Stimulated activated CD4-positive, alpha-beta T cell treated with anti-CD3 and anti-CD28 coated beads, Interleukin-4, amount 100 ng/mL, for 1 hour (primary cell): ENCODE results near the gene EDIL3.
A peak's percentile ranks its signal among the peaks of the same experiment; 100 is the strongest.

Experiments used
- DNase-seq: peaks from one replicate; pipeline ENCODE4 v3.0.0-alpha.2; 2020

Gene EDIL3

DNA sequence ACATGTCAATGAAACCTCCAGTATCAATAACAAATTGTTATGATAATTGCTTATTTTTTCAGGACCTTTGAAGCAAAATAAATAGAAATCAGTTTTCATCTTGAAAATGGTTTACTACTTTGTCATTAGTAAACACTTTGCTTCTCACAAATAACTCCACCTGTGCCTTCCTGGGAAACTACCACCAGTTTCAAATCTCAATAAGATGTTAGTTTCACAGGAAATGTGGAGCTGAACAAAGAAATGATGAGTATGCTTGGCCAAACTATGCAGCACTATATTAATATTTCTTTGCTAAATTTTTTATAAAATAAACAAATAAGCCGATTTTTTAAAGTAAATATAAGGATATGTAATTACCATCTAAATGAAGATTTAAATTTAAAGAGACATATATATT lies 442.5 kb downstream of the EDIL3 start:
- no peak for DNase-seq

DNA sequence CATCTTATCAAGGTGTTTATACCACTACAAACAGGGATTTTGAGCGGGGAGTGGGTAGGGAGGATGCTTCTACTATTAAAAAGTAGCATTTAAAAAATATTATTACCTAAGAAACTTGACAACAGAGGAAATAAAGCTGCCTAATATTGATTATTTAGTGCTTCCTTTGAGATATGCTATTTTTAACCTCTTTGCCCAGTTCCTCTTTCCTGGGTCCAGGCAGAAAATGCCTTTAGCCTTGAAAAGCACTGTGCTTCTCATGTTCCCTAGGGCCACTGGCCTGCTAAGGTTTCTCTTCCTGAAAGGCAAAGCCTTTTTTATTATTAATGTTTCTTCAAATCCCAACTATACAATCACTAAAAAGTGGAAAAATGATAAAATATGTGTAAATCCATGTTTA lies 446.8 kb downstream of the EDIL3 start:
- DNase-seq = no peak

DNA sequence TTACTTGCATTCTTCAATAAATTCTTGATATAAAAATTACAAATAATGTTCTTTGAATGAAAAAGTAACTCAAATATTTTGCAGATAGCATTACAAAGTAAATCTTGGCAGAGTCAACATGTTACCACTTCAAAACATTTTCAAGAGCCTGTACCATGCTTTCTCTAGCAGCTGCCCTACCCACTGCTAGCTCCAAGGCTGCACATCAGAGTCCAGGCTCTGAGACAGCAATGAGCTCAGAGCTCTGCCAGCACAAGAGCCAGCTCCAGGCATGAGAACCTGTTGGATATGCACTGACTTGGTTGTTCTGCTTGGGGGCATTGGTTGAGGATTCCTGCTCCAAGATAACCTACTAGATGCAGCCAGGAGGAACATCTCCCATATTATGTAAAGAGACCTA lies 452.7 kb downstream of the EDIL3 start:
- no peak for DNase-seq

DNA sequence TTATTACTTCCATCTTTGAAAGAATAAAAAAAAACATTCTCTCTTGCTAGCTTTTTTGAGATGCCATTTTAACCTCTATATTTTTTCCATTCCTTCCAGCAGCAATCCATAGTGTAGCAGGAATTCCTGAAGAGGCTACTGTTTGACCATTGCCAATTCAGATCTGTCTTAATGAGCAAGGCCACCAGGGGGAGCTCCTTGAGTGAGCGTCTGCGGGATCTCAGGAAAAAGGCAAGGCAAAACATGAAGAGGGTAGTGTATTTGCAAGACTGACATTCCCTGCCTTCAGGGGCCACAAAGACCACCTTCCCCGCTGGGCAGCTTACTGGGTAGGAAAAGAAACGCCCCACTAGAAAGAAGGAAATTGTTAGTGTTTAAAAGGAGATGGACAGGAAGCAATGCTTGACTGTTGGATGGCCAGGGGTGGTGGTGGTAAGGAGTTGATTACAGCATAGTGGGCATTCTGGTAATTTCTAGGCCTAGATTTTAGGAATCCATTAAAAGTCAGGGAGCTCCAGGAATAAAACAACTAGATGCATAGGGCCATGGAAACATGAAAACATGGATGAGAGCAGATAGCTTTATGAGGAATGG lies 457.4 kb downstream of the EDIL3 start:
- peak; percentile 12 for DNase-seq

DNA sequence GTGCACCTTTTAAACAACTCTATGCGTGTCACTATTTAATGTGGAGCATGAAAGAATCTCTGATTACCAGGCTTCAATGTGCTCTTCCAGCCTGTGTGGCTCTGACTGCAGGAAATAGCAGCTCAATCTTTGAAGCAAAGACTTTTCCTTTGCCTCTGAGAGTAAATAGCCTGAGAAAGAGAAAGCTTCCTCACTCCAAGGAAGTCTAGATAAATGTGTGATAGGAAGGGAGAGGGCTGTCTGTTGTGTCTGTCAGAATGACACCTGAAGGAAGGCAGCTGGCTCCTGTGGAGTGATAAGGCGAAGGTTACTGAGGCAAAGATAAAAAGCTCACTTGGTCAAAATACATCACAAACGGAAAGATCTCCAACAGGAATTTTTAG lies 458.7 kb downstream of the EDIL3 start:
- no peak for DNase-seq

DNA sequence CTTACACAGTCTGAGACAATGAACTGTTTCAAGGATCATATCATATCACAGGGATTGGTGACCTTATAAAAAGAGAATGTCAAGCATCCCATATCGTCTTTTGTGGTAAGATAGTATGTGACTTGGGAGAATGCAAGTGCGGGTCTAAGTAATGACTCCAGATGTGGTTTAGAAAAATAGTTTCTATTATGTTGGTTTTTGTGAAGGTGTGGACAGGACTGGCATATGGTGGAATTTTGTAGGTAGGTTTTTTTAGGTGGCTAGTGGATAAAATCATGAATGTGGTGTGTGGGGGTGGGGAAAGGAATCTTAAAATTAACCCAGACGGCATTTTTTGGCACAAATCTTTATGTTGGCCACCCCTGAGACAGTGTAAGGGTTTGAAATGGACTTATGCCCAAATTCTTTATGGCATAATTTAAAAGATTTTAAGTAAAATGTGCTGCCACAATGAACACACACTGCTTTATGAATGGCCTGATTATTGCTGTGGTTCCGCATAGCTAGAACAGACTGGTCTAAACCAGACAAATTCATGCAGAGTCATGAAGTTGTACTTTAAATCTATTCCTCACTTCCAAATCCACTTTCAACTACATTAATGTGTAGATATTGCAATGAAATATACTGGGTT lies 459.2 kb downstream of the EDIL3 start:
- DNase-seq = no peak

DNA sequence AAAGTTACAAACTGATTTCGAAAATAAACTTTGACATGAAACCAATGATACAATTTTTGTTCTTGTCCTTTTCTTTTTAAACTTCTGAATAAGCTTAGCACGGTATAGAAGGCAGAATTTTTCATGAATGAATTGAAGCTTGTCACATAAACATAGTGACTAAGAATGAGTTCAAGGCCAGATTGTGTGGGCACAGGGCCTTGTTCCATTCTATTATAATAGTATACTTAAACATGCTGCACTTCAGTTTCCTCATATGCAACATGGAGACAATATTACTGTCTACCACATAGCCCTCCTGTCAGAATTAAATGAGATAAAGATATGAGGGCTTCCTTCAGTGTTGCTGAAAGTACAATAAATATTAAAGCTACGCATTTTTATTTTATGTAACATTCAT lies 459.8 kb downstream of the EDIL3 start:
- DNase-seq = no peak

DNA sequence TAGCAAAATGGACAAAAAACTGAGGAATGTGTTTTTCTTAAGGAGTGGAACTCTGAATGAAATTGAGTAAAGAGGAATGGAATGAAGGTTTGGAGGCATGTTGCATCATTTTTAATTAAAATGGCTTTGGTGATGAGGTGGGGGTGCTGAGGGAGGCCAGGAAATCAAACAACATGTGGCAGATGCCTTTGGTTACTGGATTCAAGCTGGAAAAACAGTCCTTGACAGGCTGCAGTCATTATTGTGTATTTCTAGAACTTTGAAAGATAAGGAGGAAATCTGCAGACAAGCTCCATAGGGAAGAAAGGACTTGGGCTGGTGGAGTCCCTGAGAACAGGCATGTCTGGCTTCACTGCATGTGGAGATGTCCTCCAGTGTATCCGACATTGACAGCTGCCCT lies 460.5 kb downstream of the EDIL3 start:
- DNase-seq = no peak

DNA sequence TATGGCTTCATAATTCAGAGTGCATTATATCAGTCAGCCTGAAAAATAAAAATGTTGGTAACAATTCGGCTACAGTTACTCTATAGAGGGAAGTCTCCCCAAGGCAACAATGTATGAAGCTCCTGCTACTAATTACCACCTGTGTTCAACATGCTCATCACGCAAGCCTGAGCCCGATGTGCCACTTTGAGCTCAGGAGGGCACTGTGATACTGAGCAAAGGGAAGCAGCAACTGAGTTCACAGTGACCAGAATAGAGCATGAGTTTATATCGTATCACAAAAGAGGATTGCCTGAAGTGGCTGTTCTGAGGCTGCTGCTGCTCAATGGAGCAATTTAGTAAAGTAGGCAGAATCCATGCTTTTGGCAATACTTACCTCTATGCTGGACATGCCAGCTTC lies 462.0 kb downstream of the EDIL3 start:
- DNase-seq = no peak

DNA sequence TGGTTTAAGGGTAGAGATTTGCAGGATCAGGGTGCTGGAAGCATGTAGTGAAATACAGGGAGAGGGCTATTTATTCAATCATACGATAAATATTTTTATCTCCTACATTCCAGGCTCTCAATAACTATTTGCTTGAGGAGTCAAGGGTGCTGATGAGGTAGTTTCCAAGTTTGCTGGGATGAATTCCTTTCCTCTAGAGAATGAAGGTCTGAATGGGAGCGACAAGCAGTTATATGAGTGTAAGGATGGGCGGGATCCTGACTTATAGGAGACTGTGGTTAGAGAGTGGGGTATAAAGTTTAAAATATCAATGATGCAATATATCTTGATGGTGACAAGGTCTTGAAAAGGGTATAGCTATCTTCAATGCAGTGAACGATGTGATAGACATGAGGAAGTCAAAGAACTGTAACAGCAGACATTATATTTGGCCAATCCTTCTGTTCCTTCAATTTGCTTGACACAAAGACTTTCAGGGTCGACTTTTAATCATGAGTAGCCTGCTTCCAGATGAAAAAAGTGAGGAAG lies 462.9 kb downstream of the EDIL3 start:
- DNase-seq = no peak

DNA sequence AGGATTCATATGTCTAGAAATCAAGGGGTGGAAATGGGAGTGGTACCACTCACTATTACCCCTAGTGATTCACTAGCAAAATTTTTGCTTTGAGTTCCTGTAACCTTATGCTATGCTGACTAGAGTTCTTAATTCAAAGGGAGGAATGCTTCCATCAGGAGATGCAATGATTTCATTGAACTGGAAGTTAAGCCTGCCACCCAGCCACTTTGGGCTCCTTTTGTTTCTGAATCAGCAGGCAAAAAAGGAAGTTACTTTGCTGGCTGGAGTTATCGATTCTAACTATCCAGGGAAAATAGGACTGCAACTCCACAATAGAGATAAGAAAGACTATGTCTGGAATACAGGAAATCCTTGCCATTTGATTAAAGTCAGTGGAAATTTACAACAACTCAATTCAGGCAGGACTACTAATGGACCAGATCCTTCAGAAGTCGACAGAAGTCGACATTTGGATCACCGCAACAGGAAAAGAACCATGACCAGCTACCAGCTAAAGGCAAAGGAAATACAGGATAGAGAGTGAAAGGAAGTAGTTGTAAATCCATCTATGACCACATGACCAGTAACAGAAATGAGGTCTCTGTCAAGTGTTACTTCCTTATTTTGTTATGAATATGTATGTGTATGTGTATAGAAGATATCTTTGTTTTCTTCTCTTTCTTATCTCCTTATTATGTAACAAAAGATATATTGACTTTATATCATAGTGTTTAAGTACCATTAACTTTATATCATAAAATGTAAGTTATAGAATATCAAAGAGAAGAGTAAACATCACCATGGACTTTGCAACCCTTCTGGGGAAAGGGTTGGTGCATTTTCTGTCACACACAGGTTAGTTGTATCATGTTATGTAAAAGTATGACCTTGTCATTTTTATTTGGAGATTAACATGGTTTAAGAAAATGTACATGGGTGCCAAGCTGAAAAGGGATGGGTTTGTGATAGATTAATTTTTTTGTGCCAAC lies 465.3 kb downstream of the EDIL3 start:
- DNase-seq = no peak

DNA sequence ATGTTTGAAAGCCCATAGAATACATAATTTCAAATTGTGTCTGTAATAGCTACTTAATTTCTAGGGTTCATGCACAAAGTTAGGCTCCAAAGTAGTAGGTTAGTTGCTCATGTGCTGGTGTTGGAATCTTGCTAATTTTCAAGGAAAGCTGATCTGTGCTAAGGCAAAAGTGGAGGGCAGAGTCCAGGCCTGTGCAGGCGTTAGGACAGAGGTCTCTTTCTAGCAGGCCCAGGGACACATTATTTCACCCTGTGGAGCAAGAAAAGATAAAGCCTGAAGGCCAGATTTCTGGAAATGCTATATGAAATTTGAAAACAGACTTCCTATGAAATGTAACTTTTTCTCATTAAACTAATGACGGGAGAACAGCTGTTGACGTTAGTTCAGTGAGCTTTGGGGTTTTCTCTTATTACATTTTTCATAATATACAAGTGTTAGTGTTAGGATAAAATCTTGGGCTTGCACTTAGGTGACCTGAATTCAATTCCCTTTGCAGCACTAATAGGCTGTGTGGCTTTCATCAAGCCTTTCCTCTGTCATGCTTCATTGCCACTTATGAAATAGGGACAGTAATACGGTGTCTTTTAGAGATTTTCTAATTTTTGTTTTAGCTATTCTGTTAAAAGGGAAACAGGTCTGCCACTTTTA lies 467.3 kb downstream of the EDIL3 start:
- DNase-seq = no peak

DNA sequence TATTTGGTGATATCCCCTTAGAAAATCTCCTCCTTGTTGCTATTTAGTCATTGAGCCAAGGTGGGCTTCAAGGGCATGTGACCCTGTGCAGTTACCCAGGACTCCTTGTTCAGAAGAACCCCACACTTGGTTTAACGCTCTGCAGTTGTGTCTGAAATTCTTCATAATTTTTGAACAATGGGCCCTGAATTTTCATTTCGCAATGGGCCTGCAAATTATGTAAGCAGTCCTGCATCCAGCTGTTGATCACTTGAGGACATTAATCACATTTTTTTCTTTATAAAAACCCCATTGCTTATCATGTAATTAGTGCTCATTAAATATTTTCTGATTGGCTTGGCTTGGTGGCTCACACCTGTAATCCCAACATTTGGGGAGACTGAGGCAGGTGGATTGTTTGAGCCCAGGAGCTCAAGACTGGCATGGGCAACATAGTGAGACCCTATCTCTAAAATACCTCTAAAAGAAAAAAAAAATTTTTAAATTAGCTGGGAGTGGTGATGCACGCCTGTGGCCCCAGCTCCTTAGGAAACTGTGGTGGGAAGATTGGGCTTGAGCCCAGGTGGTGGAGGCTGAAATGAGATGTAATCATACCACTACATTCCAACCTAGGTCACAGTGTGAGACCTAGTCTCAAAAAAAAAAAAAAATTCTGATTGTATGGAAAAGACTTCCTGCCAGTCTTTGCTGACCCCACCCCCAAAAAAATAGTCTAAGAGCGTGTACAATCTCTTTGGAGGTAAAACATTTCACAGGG lies 469.8 kb downstream of the EDIL3 start:
- DNase-seq = no peak

DNA sequence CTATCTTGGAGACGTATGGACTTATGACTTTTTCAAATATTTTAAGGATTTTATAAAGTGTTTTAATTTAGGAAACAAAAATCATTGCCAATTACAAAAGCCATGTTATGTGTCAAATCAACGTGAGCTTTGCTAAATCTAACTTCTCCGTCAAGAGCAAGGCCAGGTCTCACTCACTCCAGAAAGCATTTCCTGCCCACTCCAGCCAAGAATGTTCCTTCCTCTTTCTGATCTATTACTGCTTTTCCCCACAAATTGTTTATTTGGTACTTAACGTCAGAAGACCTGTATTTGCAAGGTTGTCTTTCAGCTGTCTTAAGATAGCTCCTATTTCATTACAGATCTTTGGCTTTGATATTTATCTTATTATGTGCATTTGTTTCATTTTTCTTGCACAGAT lies 470.5 kb downstream of the EDIL3 start:
- DNase-seq = no peak

DNA sequence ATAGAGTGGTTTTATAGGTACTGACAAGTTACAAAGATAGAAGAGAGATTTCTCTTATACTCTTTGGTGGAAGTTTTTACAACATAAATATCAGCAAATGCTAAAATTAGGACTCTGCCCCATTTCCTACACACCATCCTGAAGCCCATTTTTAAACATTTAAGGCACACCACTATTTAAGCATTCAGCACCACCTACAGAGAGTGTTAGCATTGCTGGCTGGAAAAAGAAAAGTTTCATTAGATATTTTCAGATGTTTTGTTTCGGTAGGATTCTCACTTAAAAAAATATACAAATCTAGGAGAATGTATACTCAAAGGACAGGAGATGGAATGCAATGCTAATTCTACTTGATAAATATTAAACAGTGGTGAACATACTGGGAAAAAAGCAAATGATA lies 471.1 kb downstream of the EDIL3 start:
- no peak for DNase-seq

DNA sequence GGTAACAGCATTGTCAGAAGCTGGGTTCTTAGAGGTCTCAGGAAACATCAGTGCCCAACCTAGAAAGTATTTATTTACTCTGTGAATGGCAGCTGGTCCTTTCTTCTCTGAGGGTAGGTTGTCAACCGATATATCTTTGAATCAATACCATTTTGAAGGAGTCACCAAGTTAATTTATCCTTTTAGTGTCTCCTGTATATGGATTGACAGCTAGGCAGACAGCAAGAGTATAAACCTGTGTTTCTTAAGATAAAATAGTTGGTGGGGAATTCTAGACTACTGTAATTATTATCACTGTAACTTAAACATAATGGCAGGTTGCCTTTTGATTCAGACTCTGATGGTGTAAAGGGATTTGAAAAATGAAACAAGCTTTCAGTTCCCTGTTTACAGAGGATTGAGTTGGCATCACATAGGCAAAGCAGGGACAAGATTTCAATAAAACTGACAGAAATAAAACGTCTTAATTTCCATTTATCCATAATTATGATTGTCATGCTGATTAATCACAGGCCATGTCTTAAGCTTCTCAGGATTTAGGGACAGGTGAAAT lies 473.2 kb downstream of the EDIL3 start:
- no peak for DNase-seq

DNA sequence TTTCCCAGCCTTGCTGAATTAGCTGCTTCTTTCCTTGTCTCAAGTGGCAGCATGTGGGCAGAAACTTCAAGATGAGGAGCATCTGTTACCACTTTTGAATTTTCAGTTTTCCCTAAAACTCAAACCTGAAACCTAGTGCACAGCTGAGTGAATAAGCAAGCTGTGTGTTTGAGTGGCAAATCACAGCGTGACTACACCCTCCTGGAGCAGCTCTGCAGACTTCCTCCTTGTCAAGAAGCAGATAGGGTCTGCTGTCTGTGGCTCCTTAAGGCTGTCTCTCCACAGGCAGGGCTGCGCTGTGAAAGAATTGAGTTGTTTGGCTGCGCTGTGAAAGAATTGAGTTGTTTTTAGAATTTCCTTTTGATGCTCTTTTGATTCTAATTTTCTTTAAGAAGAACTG lies 484.4 kb downstream of the EDIL3 start:
- no peak for DNase-seq

DNA sequence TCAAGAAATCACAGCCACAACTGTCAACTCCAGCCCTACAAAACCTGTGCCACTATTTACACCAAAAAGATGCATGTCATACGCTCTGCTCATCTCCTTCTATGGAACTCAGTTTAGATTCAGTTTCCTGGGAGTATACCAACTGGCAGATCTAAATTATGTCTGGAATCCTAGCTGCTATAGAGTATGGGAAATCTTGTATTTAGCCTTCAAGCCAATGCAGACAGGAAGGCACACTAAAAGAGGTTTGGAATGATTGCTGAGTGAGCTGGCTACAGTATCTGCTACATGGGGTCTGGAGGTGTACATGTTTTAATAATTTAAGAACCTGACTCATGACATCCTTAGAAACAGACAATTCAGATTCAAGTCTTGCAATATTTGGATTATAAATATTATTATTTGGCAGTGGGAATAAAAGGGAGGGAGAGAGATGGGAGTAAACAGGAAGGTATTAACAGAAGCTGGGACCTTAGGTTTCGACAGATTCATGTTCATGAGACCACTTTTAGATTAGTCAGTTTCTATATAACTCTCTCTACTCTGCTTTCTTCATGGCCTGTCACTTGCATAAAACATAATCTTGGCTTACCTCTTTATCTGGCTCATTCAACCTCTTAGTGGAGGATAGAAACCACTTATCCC lies 485.2 kb downstream of the EDIL3 start:
- DNase-seq = no peak

DNA sequence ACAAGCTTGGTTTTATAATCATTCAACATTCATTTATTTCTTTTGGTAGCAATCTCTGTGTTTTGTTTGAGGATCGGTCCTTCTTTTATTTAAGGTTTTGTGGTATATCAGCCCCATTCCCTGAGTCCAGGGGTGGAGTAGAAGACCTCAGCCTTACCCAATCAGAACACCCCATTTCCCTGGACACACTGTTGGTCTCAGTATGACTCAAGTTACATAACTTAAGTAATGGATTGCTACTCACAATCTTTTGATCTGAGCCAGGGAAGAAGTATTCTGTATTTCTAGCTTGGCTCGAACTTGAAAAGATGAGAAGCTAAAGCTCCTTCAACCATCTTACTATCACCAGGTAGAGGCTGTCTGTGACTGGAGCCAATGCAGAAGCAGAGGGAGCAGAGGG lies 488.8 kb downstream of the EDIL3 start:
- no peak for DNase-seq

DNA sequence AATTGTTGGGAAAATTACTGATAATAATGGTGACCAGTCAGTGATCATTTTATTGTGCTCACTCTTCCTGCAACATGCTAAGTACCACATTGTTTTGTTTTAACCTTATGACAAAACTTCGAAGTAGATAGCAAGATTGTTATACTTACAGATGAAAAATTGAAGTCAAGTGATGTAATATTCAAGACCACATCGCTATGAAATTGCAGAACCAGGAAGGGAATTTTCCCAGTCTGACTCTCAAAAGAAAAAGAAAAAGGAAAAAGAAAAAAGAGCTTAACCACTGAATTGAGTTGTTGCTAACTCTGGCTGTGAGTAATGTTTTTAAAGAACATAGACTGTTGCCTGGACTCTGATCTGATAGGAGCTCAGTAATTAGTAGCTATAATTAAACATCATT lies 493.4 kb downstream of the EDIL3 start:
- no peak for DNase-seq
